ENCODE results near the gene LMO4.

LMO4 gene, protein sequence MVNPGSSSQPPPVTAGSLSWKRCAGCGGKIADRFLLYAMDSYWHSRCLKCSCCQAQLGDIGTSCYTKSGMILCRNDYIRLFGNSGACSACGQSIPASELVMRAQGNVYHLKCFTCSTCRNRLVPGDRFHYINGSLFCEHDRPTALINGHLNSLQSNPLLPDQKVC

DNA sequence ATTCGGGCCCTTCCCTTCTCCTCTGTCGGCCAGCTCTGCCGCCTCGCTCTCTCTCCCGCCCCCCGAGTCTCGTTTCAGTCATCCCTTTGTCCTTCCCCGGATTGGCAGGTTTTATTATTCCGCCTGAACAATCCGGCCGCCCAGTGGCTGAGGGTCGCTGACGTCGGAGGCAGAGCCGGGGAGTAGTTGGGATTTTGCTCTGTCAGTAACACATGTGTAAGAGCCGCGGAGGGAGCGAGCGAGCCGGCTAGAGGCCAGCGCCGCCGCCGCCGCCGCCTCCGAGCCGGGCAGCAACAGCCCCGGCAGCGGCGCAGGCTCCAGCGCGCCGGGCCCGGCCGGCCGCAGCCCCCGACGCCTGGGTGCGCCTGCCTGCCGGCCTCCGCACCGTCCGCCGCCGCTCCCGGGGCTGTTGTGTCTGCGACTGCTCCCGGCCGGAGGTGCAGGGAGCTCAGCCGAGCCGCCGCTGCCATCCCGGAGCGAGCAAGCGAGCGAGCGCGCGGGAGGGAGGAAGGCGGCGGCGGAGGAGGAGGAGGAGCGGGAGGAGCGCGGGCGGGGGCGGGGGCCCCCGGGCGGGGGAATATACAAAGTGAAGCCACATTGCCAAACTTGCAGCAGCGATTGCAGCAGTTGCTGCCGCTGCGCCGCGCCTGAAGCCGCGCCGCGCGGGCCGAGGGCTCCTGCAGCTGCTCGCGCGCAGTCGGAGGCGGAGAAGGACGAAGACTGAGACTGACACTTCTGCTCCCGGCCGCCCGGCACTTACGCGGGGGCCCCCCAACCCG lies at the start of gene LMO4:
Gene LMO4 (plus strand): TSS at position 609 of the 779 bp plus-strand sequence. CDS start 3,136 bp downstream, outside the sequence.
- ATAC-seq: peak; percentile 82 to 84

GRCh38 chr1:87279536-87279875 lies 49.2 kb upstream of the LMO4 start:
- no peak for ATAC-seq

GRCh38 chr1:87279966-87280535 lies 48.6 kb upstream of the LMO4 start:
- no peak for ATAC-seq

- ATAC-seq: no peak
Observed at GRCh38 chr1:87284456-87285240, 44.0 kb upstream of the LMO4 start.

GRCh38 chr1:87291107-87291506 lies 37.6 kb upstream of the LMO4 start:
- ATAC-seq: no peak

GRCh38 chr1:87292684-87293493 lies 35.8 kb upstream of the LMO4 start:
- ATAC-seq: no peak

DNA sequence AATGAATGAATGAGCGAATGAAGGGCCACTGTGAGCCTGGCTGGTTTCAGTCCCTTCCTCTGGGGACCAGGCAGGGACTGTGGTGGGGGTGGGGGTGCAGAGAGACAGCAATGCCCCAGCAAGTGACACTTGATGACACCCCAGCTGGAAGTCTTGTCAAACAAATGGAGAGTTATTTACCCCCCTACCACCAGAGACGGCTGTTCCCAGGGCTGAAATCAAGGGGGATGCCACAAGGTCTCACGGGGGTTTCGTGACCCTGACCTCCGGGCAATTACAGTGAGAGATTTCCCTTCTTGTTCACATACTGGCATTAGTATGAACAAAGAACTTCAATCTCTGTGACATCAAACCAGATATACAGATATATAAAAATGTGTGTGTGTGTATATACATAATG lies 34.0 kb upstream of the LMO4 start:
- no peak for ATAC-seq

- ATAC-seq: no peak
Observed at GRCh38 chr1:87295445-87296110, 33.1 kb upstream of the LMO4 start.

- no peak for ATAC-seq
Observed at GRCh38 chr1:87296206-87296605, 32.5 kb upstream of the LMO4 start.

DNA sequence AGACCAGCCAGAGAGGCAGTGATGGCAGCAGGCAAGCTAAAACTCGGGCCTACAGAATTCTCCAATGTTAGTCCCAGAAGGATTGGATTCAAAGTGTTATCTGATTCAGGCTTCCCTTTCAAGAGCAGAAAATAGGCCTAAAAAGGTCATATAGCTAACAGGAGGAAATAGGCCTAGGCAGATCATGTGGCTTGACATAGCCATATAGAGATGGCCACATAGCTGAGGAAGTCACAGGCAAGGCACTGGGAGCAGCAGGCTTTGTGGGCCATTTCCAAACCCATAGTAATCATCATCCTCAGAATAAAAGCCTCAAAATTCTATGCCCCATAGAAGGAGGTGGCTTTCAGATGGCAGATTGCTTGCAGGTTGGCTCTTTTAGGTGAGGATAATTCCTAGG lies 29.0 kb upstream of the LMO4 start:
- ATAC-seq: no peak

DNA sequence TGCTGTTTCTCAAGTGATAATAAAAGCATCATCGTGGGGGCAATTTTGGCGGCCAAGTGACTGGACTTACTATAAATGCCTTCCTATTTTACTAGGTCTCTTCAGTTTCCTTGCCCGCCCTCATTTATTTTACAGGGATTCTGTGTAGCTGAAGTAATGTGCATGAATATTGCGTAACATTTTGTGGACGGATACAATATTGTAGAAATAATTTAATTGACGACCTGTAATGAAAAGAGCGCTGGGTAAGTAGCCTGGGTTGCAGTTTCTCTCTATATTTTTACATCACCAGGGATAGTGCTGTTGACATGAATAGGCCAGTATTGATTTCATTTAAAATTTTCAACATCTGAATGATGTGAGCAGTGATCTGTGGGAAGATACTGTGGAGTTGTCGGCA lies 28.1 kb upstream of the LMO4 start:
- no peak for ATAC-seq

DNA sequence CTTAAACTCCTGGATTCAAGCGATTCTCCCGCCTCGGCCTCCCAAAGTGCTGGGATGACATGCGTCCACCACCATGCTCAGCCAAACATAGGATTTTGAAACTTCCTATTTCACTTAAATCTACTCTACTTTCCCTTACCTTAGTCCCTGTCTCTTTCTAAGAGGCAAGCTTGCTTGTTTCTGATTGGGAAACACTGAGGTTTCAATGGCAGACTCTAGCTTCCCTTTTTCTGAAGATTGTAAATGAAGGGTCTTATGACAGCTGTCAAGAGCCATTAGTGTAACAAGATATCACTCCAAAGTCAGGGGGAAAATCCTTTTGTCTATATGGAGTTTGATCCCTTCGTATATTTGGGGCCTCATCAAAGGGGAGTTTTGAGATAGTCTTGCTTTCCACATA lies 23.5 kb upstream of the LMO4 start:
- ATAC-seq: no peak

GRCh38 chr1:87305762-87306161 lies 22.9 kb upstream of the LMO4 start:
- no peak for ATAC-seq

GRCh38 chr1:87307306-87307705 lies 21.4 kb upstream of the LMO4 start:
- ATAC-seq: no peak

- no peak for ATAC-seq
Observed at GRCh38 chr1:87307931-87308330, 20.7 kb upstream of the LMO4 start.

DNA sequence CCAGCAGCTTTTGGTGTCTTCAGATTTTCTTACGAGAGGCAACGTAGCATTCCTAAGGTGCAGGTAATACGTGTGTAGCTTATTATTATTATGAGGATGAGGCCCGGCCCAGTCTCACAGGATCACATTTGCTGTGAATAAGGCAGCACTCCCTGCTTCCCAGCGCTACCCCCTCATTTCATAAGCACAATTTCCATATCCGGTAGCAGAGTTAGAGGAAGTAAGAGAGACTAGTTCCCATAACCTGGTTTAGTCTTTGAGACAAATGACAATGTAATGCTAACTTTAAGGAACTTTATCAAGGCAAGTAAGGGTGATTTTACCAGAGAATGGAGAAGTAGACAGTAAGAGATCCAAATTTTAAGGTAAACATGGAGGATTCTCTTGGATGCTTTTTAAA lies 14.6 kb upstream of the LMO4 start:
- no peak for ATAC-seq

DNA sequence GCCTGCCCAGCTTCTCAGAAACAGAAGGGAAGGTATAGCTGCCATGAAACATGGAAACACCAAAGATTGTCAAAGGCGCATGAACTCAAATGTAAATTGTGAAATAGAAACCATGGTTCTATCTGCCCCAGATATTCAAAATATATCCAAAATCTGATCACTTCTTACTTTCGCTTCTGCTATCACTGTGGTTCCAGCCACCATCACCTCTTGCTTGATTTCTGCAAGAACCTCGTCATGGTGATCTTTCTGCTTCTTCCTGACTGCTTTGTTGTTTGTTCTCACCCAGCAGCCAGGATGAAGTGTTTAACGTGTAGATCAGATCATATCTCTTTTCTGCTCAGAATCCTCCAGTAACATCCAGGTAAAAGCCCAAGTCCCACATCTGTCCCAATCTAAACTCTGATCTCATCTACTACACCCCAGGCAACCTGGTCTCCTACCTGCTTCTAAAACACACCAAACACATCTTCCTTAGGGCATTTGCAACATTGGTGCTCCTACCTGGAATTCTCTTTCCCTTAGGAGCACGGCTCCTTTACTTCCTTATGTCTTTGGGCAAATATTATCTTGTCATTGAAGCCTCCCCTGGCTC lies 10.5 kb upstream of the LMO4 start:
- ATAC-seq: no peak

DNA sequence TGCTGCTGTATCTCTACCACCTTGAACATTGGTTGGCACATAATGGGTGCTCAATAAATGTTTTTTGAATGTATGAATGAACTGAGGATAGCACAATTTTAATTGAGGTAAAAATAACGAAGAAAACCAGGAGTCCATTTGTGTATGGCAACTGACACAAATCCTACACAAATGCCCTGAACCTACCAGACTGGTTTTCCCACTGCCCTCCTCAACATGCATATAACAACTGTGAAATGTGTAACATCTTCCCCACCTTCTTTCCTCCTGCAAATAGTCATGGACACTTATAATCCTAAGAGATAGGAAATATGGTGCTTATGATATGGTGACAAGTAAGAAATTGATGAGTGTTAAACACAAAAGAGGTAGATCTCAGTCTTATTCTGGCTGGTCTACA lies 9.9 kb upstream of the LMO4 start:
- no peak for ATAC-seq

DNA sequence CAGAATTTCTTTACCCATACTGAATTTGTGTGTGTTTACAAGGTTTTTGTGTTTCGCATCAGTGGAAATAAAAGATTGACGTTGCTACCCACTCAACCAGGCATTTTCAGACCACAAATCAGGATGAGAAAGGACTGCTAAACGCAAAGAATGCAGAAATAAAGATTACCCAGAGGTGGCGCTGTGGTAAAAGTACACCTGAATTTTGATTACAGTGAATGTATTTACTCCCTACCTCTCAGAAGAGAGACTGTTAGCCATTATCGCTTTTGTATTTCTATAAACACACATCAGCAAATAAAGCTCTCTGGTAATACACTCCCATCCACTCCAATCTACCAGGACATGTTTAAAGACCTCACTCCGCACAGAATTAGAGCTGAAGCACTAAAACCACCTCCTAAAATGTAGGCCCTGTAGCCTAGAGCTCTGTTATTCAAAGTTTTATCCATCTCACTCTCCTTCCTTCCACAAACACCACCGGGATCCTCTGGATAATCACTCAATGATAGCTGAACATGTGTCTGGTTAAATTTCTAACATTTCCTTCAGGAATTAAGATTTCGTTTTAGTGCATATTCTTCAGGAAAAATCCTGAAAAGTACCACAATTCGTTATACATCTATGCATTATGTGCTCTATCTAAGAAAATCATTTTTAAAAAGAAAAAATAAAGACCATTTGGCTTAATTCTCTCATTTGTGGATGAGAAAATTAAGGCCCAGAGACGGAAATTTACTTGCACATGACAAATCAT lies 2.5 kb upstream of the LMO4 start:
- no peak for ATAC-seq

DNA sequence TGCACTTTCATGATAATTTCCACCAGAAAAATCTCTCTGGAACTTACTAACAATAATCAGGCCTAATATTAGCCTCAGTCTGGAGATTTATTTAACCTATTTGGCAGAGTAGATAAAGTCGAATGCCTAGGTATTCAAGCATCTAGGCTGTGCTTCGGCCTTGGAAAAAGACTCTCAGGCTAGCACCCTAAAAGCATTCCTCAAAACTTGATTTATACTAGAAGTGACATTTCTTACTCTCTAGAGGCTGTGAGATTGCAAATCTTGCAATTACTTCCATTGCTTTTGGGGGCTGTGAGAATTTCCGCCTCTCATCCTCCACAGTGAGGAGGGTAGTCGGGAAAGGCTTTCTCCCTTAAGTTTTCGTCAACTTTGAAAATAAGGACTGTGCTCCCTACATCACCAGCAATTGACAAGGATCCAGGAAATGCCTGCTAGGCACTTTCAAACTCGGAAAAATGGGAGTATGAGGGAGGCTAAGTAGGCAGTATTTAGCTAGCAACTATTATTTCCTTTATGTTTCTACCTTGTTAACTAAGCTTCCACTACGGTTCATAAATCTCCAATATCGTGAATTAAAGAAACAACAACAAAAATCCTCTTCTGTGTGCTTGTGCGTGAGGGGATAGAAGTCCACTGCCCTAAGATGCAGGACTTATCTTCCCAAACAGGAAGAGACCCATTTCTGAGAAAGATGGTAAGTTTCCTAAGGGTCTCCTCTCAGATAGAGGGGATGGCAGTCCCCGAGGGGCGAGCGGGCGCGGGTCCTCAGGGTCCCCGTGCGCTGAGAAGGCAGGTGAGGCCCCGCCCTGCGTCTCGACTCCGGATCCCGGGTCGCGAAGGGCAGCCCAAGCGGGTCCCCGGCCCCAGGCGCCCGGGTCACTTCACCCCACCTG lies 1.1 kb upstream of the LMO4 start:
- ATAC-seq: no peak

Data from activated CD4-positive, CD25-positive, alpha-beta regulatory T cell treated with anti-CD3 and anti-CD28 coated beads, Interleukin-2, amount 50 U/mL, for 24 hours (primary cell).